Measurements from ENCODE around the gene POLR2C.

DNA sequence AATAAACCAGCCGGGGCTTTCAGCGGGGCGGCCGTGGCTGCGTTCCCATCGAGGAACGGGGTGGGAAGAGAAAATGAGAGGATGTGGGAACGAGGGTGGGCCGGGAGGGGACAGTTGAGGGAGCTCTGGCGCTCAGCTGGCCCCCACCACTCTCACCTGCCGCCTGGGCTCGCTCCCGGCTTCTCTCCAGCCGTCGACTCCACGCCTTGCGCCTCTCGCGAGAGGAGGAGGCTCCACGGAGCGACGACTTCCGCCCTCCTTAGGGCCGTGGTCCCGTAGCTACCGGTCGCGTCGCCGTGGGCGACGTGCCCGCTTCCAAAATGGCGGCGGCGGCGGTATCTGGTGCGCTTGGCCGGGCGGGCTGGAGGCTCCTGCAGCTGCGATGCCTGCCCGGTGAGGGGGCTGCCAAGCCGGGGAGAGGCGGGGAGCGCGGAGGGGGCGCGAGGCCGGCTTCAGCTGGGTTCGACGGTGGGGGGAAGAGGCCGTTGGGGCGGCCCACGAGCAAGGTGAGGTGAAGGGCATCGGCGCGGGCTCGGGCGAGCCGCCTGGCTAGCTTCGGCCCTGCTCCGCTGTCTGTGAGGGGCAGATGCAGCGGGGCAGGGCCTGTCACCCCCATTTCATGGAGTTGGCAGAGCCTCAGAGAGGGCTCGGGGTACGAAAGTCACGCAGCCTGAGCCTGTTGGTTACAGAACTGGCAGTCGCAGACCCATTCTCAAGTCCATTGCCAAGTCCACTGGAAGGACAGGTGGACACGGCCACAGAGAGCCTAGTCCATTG lies 15.1 kb upstream of the POLR2C start, which contains the start of the genes CIAPIN1 and COQ9:
- TF ChIP-seq, protein P1, sequence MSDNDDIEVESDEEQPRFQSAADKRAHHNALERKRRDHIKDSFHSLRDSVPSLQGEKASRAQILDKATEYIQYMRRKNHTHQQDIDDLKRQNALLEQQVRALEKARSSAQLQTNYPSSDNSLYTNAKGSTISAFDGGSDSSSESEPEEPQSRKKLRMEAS (IDR thresholded peaks at IDR 0.05): peak; percentile 93
- TF ChIP-seq TCF12 (IDR thresholded peaks at IDR 0.05; ENCODE audit: low read depth) (peak; percentile 80), FOXM1 (IDR thresholded peaks at IDR 0.05; ENCODE audit: borderline replicate concordance, low read depth) (no peak), EGR1 (IDR thresholded peaks at IDR 0.05) (peak; percentile 64), ZBTB7A (IDR thresholded peaks at IDR 0.05; ENCODE audit: low read depth) (no peak), RAD21 (IDR thresholded peaks at IDR 0.05; ENCODE audit: low read depth) (no peak), TEAD4 (IDR thresholded peaks at IDR 0.05) (no peak), EP300 (IDR thresholded peaks at IDR 0.05; ENCODE audit: borderline replicate concordance) (0 out of 2 replicates have a peak, but pooled peaks have one; percentile 7), TAF1 (IDR thresholded peaks at IDR 0.05; ENCODE audit: low read depth) (peak; percentile 100), YY1 (IDR thresholded peaks at IDR 0.05; ENCODE audit: low read depth) (peak; percentile 99), CEBPB (IDR thresholded peaks at IDR 0.05) (no peak; the same call in 1 of the 2 replicates)

Measured in Ishikawa (cell line).